HG02642 (cell line): ENCODE data around the gene KATNB1.
A peak's percentile ranks its signal among the peaks of the same experiment; 100 is the strongest.
"Not testable (repeated sequence)": the region's sequence is repeated elsewhere in the genome, so short reads cannot be mapped to it uniquely, and the experiment has no call there.

Experiments used
- ATAC-seq: cut with Tn5 transposase; IDR thresholded peaks from one replicate; pipeline ENCODE4 v1.9.1; 2021; ENCODE audit warnings: mild to moderate bottlenecking; ENCODE audit not compliant: unreplicated experiment, poor library complexity

The KATNB1 gene

GRCh38 chr16:57724531-57724930, 11.0 kb upstream of the KATNB1 start:
- no peak for ATAC-seq

DNA sequence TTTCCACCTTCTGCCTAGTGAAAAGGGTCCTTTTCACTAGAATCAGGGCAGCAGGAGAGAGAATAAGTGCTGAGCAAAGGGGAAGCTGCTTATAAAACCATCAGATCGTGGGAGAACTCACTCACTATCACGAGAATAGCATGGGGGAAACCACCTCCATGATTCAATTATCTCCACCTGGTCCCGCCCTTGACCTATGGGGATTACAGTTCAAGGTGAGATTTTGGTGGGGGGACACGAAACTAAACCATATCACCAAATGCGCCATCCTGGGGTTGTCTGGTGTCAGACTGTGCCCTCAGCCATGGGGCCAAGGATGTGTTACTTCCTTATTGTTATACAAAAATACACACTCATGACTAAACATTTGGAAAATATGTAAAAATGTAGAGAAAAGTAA, 10.4 kb upstream of the KATNB1 start:
- no peak for ATAC-seq

DNA sequence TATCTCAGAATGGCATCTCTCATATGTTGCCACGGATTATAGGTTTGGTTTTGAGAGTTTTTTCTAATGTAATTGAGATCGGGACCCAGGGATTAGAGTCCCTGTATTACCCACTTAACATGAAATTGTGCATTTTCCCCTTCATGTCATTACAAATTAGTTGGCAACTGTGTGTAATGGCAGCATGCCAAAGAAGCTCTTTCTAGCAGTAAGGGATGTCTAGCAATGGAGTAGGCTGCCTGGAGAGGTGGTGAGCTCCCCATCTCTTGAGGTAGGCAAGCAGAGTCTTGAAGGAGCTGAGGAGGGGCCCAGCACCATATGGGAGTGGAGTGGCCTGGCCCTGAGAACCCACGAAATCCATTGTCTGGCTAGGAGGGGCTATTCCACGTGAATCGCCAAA, 10.0 kb upstream of the KATNB1 start:
- ATAC-seq, result no peak

DNA sequence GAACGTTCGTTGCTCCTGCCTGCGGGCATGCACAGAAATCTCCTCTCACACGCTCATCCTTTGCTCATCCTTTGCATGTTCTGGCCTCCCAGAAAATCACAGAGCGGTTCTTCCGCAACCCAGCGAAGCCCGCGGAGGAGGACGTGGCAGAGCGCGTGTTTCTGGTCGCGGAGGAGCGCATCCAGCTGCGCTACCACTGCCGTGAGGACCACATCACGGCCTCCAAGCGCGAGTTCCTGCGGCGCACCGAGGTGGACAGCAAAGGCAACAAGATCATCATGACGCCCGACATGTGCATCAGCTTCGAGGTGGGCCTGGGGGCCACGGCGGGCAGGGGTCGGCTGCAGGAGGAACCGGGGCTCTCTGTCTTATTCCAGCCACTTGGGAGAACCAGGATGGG, 9.6 kb upstream of the KATNB1 start:
- ATAC-seq, result no peak

- no peak for ATAC-seq
Measured at GRCh38 chr16:57726433-57726947, 9.1 kb upstream of the KATNB1 start.

DNA sequence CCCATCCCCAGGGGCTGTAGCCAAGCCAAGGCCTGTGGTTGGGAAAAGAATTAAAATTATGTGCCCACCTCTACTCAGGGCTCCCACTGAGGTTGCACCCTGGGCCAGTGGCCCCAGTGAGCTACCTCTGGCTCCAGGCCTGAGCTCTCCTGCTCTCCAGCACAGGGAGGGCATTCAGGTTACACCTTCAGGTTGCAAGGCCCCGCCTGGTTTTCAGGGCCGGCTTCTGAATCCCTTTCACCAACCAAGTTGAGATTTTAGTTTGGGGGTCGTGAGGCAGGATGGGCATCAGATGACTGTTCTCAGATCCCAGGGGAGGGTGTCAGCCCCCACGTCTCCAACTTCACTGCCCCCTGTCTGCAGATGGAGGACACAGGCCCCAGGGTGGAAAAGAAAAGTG, 8.0 kb upstream of the KATNB1 start:
- no peak for ATAC-seq

DNA sequence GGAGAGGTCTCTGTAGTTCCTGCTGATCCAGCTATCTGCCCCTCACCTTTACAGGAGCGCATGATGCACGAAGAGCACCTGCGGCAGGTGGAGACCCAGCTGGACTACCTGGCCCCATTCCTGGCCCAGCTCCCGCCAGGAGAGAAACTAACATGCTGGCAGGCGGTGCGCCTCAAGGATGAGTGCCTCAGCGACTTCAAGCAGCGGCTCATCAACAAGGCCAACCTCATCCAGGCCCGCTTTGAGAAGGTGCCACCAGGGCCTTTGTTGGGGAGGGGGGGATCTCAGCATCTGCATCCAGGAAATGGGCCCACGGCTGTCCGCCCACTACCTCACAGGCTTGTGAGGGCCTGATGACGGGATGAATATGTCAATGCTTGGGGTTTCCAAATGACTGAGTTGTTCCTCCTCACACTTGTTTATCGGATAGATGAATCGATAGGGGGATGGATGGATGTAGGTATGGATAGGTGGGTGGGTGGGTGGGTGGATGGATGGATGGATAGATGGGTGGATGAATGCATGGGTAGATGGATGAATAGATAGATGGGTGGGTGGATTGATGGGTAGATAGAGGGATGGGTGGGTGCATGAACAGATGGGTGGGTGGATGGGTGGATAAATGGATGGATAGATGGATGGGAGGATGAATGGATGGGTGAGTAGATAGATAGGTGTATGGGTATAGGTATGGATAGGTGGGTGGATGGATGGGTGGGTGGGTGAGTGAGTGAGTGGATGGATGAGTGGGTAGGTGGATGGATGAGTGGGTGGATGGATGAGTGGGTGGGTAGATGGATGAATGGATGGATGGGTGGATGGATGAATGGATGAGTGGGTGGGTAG, 7.0 kb upstream of the KATNB1 start:
- ATAC-seq, result no peak

DNA sequence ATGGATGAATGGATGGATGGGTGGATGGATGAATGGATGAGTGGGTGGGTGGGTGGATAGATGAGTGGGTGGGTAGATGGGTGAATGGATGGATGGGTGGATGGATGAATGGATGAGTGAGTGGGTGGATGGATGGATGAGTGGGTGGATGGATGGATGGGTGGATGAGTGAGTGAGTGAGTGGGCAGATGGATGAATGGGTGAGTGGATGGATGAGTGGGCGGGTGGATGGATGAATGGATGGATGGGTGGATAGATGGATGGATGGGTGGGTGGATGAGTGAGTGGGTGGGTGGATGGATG, 6.4 kb upstream of the KATNB1 start:
- no peak for ATAC-seq

DNA sequence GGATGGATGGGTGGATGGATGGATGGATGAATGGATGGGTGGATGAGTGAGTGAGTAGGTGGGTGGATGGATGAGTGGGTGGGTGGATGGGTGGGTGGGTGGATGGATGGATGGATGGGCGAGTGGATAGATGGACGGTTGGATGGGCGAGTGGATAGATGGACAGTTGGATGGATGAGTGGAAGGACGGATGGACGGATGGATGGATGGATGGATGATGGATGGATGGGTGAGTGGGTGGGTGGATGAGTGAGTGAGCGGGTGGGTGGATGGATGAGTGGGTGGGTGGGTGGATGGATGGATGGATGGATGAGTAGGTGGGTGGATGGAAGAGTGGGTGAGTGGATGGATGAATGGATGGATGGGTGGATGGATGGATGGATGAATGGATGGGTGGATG, 5.7 kb upstream of the KATNB1 start:
- not testable (repeated sequence) for ATAC-seq

- ATAC-seq, result no peak
Measured at GRCh38 chr16:57730771-57731730, 4.5 kb upstream of the KATNB1 start.

DNA sequence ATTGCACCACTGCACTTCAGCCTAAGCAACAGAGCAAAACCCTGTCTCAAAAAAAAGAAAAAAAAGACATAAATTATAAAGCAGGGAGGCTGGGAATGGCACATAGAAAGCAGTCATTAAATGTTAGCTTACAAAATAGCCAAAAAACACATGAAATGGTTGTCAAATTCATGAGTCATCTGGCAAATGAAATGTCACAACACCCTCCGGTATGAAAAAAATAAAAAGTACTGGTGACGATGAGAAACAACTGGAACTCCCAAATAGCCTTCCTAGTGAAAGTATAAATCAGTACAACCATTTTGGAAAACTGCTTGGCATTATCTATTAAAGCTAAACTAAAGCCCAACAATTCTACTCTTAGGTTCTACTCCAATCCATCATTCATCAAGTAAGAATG, 3.5 kb upstream of the KATNB1 start:
- no peak for ATAC-seq

DNA sequence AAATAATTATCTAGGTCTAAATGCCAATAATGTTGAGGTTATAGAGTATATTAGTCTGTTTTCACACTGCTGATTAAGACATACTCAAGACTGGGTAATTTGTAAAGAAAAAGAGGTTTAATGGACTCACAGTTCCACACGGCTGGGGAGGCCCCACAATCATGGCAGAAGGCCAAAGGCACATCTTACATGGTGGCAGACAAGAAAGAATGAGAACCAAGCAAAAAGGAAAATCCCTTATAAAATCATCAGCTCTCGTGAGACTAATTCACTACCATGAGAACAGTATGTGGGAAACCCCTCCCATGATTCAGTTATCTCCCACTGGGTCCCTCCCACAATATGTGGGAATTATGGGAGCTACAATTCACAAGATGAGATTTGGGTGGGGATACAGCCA, 2.9 kb upstream of the KATNB1 start:
- ATAC-seq, result no peak

GRCh38 chr16:57734308-57734924, 1.2 kb upstream of the KATNB1 start:
- no peak for ATAC-seq

DNA sequence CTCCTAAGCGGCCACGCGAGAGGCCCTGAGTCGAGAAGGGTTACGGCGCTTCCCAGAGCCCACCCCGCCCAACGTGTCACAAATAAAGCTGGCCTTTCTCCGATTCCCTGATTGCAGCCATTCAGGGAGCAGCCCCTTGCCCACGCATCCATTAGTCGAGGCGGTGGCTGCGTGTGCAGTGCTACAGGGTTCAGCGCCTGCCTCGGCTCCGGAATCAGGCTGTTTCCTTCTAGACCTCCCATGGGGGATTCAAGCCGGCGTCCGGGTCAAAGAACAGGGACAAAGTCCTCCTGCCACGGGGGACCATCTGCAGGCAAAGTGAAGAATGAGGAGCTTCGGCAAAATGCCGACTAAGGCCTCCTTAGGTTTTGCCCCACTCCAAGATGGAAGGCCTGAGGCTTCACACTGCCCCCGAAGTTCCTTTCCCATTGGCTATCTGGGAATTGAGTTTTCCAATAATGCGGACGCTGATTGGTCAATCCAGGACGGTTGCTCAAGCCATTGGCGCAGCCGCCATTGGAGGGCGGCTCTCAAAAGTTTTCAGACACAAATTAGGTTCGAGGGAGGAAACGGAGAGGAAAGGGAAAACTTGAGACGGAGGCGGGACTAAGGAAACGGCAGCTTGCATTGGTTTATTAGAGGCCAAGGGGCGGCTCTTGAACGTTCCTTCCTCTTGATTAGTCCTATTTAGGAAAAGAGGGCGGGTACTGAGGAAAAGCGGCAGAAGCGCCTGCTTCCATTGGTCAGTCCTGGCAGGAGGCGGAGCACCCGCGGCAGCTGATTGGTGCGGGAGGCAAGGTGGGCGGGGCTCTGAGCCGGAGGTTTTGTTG, 430 bp upstream of the KATNB1 start:
- peak; percentile 91 for ATAC-seq

DNA sequence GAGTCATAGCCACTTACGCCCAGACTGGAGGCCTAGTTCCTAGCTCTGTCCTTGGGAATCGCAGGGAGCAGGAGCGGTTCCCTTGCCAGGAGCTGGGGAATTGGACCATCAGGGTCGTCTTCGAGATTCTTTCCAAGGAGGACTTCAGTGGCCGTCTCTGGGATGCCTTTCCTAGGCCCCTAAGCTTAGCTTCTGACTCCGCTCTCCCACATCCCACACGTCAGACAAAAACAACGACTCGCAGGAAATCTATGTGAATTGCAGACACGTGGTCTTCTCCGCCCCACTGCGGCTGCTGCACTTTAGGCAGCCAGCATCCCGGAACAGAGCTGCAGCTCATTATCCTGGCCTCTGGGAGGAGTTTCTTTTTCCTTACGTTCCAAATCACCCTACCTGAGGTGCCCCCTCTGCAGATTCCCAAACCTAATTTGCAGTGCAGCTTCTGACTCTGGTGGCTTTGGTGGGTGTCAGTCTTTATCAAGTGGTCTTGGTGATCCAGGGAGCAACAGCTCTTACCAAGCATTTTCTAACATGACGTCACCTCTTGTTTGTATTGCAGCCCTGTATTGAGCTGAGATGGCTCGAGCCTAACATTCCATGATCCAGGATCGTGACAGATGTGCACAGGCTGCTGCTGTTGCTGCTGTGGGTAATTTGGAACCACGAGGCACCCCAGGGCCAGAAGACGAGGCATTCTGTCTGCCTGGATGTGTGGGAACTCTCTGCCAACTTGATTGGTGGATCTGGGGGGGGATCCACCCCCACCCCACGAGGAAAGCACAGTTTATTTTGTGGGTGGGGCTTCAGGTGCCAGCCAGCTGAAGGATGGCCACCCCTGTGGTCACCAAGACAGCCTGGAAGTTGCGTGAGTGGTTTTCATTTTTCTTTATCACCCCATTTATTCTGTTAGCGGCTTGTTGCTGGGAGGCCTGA, 1.1 kb downstream of the KATNB1 start:
- no peak for ATAC-seq

DNA sequence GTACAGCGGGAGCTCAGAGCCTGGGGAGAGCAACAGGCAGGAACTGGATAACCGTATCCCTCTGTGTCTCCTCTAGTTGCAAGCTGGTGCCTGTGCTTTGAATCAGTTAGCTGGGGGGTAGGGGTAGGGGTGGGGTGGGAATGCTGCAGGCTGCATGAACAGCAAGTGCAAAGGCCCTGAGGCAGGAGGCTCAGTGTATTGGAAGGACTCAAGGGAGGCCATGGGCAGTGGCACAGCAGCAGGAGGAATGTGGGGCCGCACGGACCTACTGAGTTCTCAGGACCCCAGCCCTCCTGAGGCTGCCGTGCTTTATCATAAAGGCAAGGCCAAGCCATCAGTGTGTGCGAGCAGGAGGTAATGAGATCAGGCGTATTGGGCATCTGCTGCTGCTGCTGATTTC, 3.3 kb downstream of the KATNB1 start:
- ATAC-seq, result no peak

- ATAC-seq, result no peak
Measured at GRCh38 chr16:57739756-57740422, 4.3 kb downstream of the KATNB1 start.

GRCh38 chr16:57740423-57741071, 5.0 kb downstream of the KATNB1 start:
- ATAC-seq, result no peak
